ENCODE data around the gene RNF224.

Gene RNF224

DNA sequence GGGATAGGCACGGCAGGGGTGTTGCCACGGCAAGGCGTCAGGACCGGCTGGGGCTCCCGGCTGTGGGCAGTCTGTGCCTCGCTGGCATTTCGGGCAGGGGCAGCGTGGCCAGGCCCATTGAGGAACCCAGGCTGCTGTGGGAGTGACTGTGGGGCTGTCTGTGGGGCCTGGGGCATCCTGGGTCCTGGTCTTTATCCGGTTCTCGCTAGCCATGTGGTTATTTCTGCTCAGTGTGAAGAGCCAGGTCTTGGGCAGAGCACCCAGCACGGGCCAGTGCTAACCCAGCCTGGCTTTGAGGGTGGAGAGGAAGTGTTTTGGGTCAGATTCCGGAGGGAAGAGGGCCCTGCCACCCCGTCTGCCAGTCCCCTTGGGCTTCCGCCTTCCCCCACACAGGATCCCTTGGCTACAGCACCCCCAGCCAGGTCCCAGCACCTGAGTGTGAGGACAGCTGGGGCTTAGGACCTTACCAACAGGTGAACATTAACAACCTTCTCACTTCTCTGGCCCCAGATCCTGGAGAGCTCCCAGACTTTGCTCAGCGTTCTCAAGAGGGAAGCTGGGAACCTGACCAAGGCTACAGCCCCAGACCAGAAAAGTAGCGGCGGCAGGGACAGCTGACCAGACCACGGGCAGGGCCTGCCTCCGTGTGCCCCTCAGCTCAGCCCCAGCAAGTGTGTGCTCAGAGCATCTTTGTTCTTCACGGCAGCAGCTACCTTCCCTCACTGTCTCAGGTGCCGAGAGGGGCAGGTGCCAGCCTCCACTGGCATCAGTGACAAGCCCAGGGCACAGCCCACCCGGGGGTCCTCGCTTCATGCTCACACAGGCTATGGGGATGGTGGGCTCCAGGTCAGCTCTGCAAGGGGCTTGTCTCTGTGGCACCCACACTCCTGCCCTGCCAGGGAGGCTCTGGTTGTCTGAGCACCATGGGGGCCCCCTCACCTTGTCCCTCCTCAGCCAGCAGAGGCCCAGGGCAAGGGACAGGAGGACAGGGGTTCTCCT lies 37.7 kb upstream of the RNF224 start:
- no peak overlapping the region for H2BK15ac ChIP-seq (ENCODE audit: low read depth, poor library complexity, severe bottlenecking)
- H2BK12ac ChIP-seq (ENCODE audit: low read length in 2 of 2) = no peak overlapping the region
- H3K4me3 ChIP-seq (ENCODE audit: insufficient read depth in 1 of 2, low read depth in 1 of 2, low read length in 2 of 2) = peak overlapping the region; percentile 91 to 100
- no peak overlapping the region for H2BK5ac ChIP-seq (ENCODE audit: low read depth, low read length, poor library complexity, severe bottlenecking)
- no peak overlapping the region for H2AFZ ChIP-seq (ENCODE audit: low read depth, low read length)
- H2AK5ac ChIP-seq (ENCODE audit: low read length, severe bottlenecking) = no peak overlapping the region
- peak overlapping the region; percentile 90 for H3K4me2 ChIP-seq (ENCODE audit: low read length, poor library complexity, severe bottlenecking)
- no peaks in the 10 kb centered on the region for H3K9me3 ChIP-seq (ENCODE audit: control insufficient read depth, low read length)
- H3K9ac ChIP-seq (ENCODE audit: low read length) = peak overlapping the region; percentile 96
- no peak for DNase-seq
- peak overlapping the region; percentile 37 for H4K91ac ChIP-seq (ENCODE audit: low read length)
- H3K23ac ChIP-seq (ENCODE audit: low read length in 2 of 2) = no peak overlapping the region
- H3K36me3 ChIP-seq (ENCODE audit: control insufficient read depth in 1 of 2, insufficient read depth in 2 of 2, low read depth in 1 of 2, low read length in 2 of 2) = peaks cover 55 to 64% of the 10 kb centered on the region in 2 experiments
- peak overlapping the region; percentile 70 for H3K27ac ChIP-seq (ENCODE audit: low read length, poor library complexity, severe bottlenecking)
- peaks cover 65% of the 10 kb centered on the region for H3K79me1 ChIP-seq (replicated peaks; ENCODE audit: low read length, poor library complexity, severe bottlenecking)
- H3K4ac ChIP-seq (ENCODE audit: low read depth in 1 of 2, low read length in 2 of 2) = peak overlapping the region in 1 of 2 experiments; percentile 2
- H3K18ac ChIP-seq (ENCODE audit: low read depth in 1 of 2, low read length in 2 of 2) = peak overlapping the region in 1 of 2 experiments; percentile 55
- WGBS = 53% methylated on average over 23 of the region's 23 CpGs
- peaks cover 58% of the 10 kb centered on the region for H3K4me1 ChIP-seq (ENCODE audit: control insufficient read depth, insufficient read depth, low read depth, low read length)
- peak overlapping the region; percentile 7 for H4K8ac ChIP-seq (ENCODE audit: low read length)
- no peaks in the 10 kb centered on the region for H3K27me3 ChIP-seq (ENCODE audit: control insufficient read depth in 1 of 2, insufficient read depth in 1 of 2, low read length in 2 of 2)
- no peak overlapping the region for H2BK120ac ChIP-seq (ENCODE audit: low read depth, low read length)
- peak overlapping the region in 1 of 2 experiments; percentile 50 for H3K14ac ChIP-seq (ENCODE audit: low read length in 2 of 2)

DNA sequence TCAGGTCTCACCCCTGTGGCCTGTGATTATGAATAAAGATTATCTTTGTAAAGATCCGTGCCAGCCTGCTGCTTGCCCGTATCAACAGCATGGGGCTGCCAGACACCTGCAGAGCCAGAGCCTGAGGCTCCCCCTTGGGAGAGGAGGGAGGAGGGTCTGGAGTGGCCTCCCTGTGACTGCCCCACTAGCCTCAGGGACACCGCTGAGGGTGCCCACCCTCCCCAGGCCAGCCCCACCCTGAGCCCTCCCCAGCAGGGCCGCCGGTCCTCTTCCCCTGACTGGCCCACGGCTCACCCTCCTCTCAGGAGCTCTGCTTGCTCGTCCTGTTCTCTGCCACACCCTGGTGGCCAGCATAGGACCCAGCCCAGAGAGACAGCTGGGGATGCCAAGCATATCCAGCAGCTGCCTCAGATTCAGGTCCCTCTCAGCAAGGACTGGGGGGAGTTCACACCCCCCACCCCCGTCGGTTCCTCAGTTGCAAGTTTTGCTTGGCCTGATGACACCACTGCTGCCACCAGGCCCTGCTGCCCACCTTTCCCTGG lies 36.9 kb upstream of the RNF224 start:
- H2AK5ac ChIP-seq (ENCODE audit: low read length, severe bottlenecking) = no peak overlapping the region
- H2AFZ ChIP-seq (ENCODE audit: low read depth, low read length) = no peak overlapping the region
- no peak overlapping the region for H4K8ac ChIP-seq (ENCODE audit: low read length)
- no peak overlapping the region for H2BK12ac ChIP-seq (ENCODE audit: low read length in 2 of 2)
- peak overlapping the region in 1 of 2 experiments; percentile 100 for H3K4me3 ChIP-seq (ENCODE audit: insufficient read depth in 1 of 2, low read depth in 1 of 2, low read length in 2 of 2)
- H3K79me1 ChIP-seq (replicated peaks; ENCODE audit: low read length, poor library complexity, severe bottlenecking) = peaks cover 61% of the 10 kb centered on the region
- 88% methylated on average over 8 of the region's 9 CpGs for WGBS
- peak overlapping the region; percentile 96 for H3K9ac ChIP-seq (ENCODE audit: low read length)
- H3K14ac ChIP-seq (ENCODE audit: low read length in 2 of 2) = no peak overlapping the region
- no peak overlapping the region for H2BK5ac ChIP-seq (ENCODE audit: low read depth, low read length, poor library complexity, severe bottlenecking)
- H3K23ac ChIP-seq (ENCODE audit: low read length in 2 of 2) = no peak overlapping the region
- no peak overlapping the region for H3K4ac ChIP-seq (ENCODE audit: low read depth in 1 of 2, low read length in 2 of 2)
- H3K27ac ChIP-seq (ENCODE audit: low read length, poor library complexity, severe bottlenecking) = no peak overlapping the region
- no peaks in the 10 kb centered on the region for H3K9me3 ChIP-seq (ENCODE audit: control insufficient read depth, low read length)
- no peaks in the 10 kb centered on the region for H3K27me3 ChIP-seq (ENCODE audit: control insufficient read depth in 1 of 2, insufficient read depth in 1 of 2, low read length in 2 of 2)
- no peak overlapping the region for H4K91ac ChIP-seq (ENCODE audit: low read length)
- no peak overlapping the region for H2BK15ac ChIP-seq (ENCODE audit: low read depth, poor library complexity, severe bottlenecking)
- H3K4me1 ChIP-seq (ENCODE audit: control insufficient read depth, insufficient read depth, low read depth, low read length) = peaks cover 66% of the 10 kb centered on the region
- no peak overlapping the region for H3K4me2 ChIP-seq (ENCODE audit: low read length, poor library complexity, severe bottlenecking)
- no peak overlapping the region for H2BK120ac ChIP-seq (ENCODE audit: low read depth, low read length)
- H3K18ac ChIP-seq (ENCODE audit: low read depth in 1 of 2, low read length in 2 of 2) = no peak overlapping the region
- DNase-seq = no peak
- peaks cover 49 to 64% of the 10 kb centered on the region in 2 experiments for H3K36me3 ChIP-seq (ENCODE audit: control insufficient read depth in 1 of 2, insufficient read depth in 2 of 2, low read depth in 1 of 2, low read length in 2 of 2)

DNA sequence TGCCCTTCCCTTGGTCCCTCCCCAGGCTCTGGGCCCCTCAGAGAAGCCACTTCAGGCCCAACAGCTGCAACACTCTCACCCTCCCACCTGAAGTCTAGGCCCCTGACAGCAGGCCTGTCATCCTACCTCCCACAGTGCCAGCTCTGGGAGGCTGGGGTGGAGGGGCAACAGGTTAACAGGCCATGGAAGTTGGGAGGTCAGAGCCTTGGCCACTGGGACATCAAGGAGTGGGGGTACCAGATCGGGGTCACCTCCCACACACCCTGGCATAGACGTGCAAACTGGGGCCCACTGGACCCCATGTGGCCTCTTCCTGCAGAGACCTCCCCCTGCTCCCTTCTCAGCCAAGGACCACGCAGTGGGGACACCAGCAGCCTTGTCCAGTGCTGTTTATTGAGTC lies 36.1 kb upstream of the RNF224 start:
- H3K9me3 ChIP-seq (ENCODE audit: control insufficient read depth, low read length) = no peaks in the 10 kb centered on the region
- H3K27ac ChIP-seq (ENCODE audit: low read length, poor library complexity, severe bottlenecking) = no peak overlapping the region
- no peak overlapping the region for H3K14ac ChIP-seq (ENCODE audit: low read length in 2 of 2)
- no peak overlapping the region for H3K4ac ChIP-seq (ENCODE audit: low read depth in 1 of 2, low read length in 2 of 2)
- H3K18ac ChIP-seq (ENCODE audit: low read depth in 1 of 2, low read length in 2 of 2) = no peak overlapping the region
- peaks cover 69% of the 10 kb centered on the region for H3K4me1 ChIP-seq (ENCODE audit: control insufficient read depth, insufficient read depth, low read depth, low read length)
- no peak overlapping the region for H2BK12ac ChIP-seq (ENCODE audit: low read length in 2 of 2)
- H3K4me2 ChIP-seq (ENCODE audit: low read length, poor library complexity, severe bottlenecking) = no peak overlapping the region
- H3K27me3 ChIP-seq (ENCODE audit: control insufficient read depth in 1 of 2, insufficient read depth in 1 of 2, low read length in 2 of 2) = no peaks in the 10 kb centered on the region
- H3K9ac ChIP-seq (ENCODE audit: low read length) = peak overlapping the region; percentile 2
- no peak overlapping the region for H2BK15ac ChIP-seq (ENCODE audit: low read depth, poor library complexity, severe bottlenecking)
- H3K23ac ChIP-seq (ENCODE audit: low read length in 2 of 2) = no peak overlapping the region
- H4K91ac ChIP-seq (ENCODE audit: low read length) = peak overlapping the region; percentile 0
- no peak for DNase-seq
- no peak overlapping the region for H2BK120ac ChIP-seq (ENCODE audit: low read depth, low read length)
- H2AFZ ChIP-seq (ENCODE audit: low read depth, low read length) = no peak overlapping the region
- no peak overlapping the region for H3K4me3 ChIP-seq (ENCODE audit: insufficient read depth in 1 of 2, low read depth in 1 of 2, low read length in 2 of 2)
- peaks cover 41 to 61% of the 10 kb centered on the region in 2 experiments for H3K36me3 ChIP-seq (ENCODE audit: control insufficient read depth in 1 of 2, insufficient read depth in 2 of 2, low read depth in 1 of 2, low read length in 2 of 2)
- H2AK5ac ChIP-seq (ENCODE audit: low read length, severe bottlenecking) = no peak overlapping the region
- no peak overlapping the region for H4K8ac ChIP-seq (ENCODE audit: low read length)
- 89% methylated on average over 3 of the region's 3 CpGs for WGBS
- peaks cover 55% of the 10 kb centered on the region for H3K79me1 ChIP-seq (replicated peaks; ENCODE audit: low read length, poor library complexity, severe bottlenecking)
- H2BK5ac ChIP-seq (ENCODE audit: low read depth, low read length, poor library complexity, severe bottlenecking) = no peak overlapping the region
